Endodermal cell (in vitro differentiated cells): ENCODE data around the gene EID2. TPM values are rescaled to one million over a fixed set of nuclear protein-coding genes. Genes with fewer than 3 reads are reported as not detected.

Experiments used
- DNase-seq: peaks from one replicate; pipeline ENCODE4 v3.0.0-alpha.2; 2017
- H3K27ac ChIP-seq: 2 replicates; pipeline ENCODE4 v1.5.1; 2013; ENCODE audit warnings: mild to moderate bottlenecking, low read depth, low read length, moderate library complexity
- H3K27me3 ChIP-seq: 2 replicates; pipeline ENCODE4 v1.6.1; 2013; ENCODE audit warnings: mild to moderate bottlenecking, low read length, moderate library complexity; ENCODE audit not compliant: insufficient read depth, control insufficient read depth, poor library complexity, severe bottlenecking
- H3K36me3 ChIP-seq: 2 replicates; pipeline ENCODE4 v1.7.0; 2013; ENCODE audit warnings: mild to moderate bottlenecking, low read length, moderate library complexity; ENCODE audit not compliant: control insufficient read depth, insufficient read depth
- H3K4me1 ChIP-seq: one replicate; pipeline ENCODE4 v1.7.0; 2013; ENCODE audit warnings: low read length; ENCODE audit not compliant: control insufficient read depth, insufficient read depth
- H3K4me3 ChIP-seq: 2 replicates; pipeline ENCODE4 v1.5.1; 2013; ENCODE audit warnings: mild to moderate bottlenecking, low read length, moderate library complexity
- H3K9ac ChIP-seq: 2 replicates; pipeline ENCODE4 v1.6.1; 2013; ENCODE audit warnings: mild to moderate bottlenecking, low read length, moderate library complexity; ENCODE audit not compliant: poor library complexity, severe bottlenecking; ENCODE audit errors: extremely low read depth
- H3K9me3 ChIP-seq: 2 replicates; pipeline ENCODE4 v1.6.1; 2013; ENCODE audit warnings: mild to moderate bottlenecking, low read length, moderate library complexity; ENCODE audit not compliant: control insufficient read depth
- H3K27ac Mint-ChIP-seq: 2 replicates; pipeline ENCODE4 v1.8.0; 2020; ENCODE audit warnings: mixed read lengths
- H3K27me3 Mint-ChIP-seq: 2 replicates; pipeline ENCODE4 v1.8.0; 2021; ENCODE audit warnings: mild to moderate bottlenecking, mixed read lengths; ENCODE audit not compliant: insufficient read depth
- H3K36me3 Mint-ChIP-seq: 2 replicates; pipeline ENCODE4 v1.8.0; 2020; ENCODE audit warnings: low read depth, mixed read lengths
- H3K4me1 Mint-ChIP-seq: 2 replicates; pipeline ENCODE4 v1.8.0; 2020; ENCODE audit warnings: mixed read lengths
- H3K4me3 Mint-ChIP-seq: 2 replicates; pipeline ENCODE4 v1.8.0; 2020; ENCODE audit warnings: mild to moderate bottlenecking, moderate library complexity, mixed read lengths
- H3K9me3 Mint-ChIP-seq: 2 replicates; pipeline ENCODE4 v1.8.0; 2020; ENCODE audit warnings: mild to moderate bottlenecking, mixed read lengths
- WGBS, 2 experiments: methylation state at CpG; one replicate each; pipeline versions ENCODE4 v1.1.5 to v1.1.7; 2013; ENCODE audit warnings: missing lambda C conversion rate in 2 of 2, mixed read lengths in 1 of 2; ENCODE audit not compliant: insufficient coverage in 1 of 2, insufficient read length in 1 of 2; 5-methylcytosine and 5-hydroxymethylcytosine counted together
- total RNA-seq, 2 donors: library from RNA; stranded (reverse); fragmentation: NEBNext Ultra II Directional in 1 of 2; extraction: Animal tissue kit (Norgen Biotek cat#: 25700) in 1 of 2; gene quantifications; 2 replicates in 1 of 2; 3 replicates in 1 of 2; pipeline ENCODE4 v1.2.1, GENCODE V29; 2021
- TF ChIP-seq, protein P1 (sequence below): fragments of 200-600 bp; sonication (generic); conservative IDR thresholded peaks from 2 replicates; pipeline ENCODE4 v1.5.0; 2021; ENCODE audit warnings: antibody characterized with exemption, mild to moderate bottlenecking

Gene EID2
- total RNA-seq, 2 donors from 2014 or later = 24.0 to 29.7 TPM

DNA sequence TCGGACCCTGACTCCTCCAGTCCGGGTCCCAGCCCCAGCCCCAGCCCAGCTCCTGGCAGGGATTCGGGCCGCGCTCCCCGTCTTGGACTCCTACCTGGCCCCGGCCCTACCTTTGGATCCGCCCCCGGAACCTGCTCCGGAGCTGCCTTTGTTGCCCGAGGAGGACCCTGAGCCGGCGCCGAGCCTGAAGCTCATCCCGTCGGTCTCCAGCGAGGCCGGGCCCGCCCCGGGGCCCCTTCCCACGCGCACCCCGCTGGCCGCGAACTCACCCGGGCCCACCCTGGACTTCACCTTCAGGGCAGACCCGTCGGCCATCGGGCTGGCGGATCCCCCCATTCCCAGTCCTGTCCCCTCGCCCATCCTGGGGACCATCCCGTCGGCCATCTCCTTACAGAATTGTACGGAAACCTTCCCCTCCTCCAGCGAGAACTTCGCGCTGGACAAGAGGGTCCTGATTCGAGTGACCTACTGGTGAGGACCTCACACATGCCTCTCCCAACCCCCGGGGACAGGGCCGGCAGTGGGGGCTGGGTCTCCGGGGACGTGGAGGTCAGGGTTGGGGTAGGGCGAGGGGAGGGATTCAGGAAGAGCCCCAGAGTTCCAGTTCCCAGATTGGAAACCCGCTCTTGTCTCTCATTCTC, 24.3 kb downstream of the EID2 start:
- H3K27me3 ChIP-seq = peaks cover 36% of the 10 kb centered on the region
- no peaks in the 10 kb centered on the region for H3K4me1 ChIP-seq
- DNase-seq = peak; percentile 91
- peaks cover 30% of the 10 kb centered on the region for H3K27me3 Mint-ChIP-seq
- WGBS, 2 experiments = 3 to 7% methylated on average over 11 to 44 of the region's 44 CpGs
- H3K36me3 Mint-ChIP-seq = peaks cover 11% of the 10 kb centered on the region
- H3K9me3 ChIP-seq = no peaks in the 10 kb centered on the region
- no peak overlapping the region for H3K27ac ChIP-seq
- TF ChIP-seq, protein P1, sequence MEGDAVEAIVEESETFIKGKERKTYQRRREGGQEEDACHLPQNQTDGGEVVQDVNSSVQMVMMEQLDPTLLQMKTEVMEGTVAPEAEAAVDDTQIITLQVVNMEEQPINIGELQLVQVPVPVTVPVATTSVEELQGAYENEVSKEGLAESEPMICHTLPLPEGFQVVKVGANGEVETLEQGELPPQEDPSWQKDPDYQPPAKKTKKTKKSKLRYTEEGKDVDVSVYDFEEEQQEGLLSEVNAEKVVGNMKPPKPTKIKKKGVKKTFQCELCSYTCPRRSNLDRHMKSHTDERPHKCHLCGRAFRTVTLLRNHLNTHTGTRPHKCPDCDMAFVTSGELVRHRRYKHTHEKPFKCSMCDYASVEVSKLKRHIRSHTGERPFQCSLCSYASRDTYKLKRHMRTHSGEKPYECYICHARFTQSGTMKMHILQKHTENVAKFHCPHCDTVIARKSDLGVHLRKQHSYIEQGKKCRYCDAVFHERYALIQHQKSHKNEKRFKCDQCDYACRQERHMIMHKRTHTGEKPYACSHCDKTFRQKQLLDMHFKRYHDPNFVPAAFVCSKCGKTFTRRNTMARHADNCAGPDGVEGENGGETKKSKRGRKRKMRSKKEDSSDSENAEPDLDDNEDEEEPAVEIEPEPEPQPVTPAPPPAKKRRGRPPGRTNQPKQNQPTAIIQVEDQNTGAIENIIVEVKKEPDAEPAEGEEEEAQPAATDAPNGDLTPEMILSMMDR = no peak
- H3K27ac Mint-ChIP-seq = peak overlapping the region; percentile 70
- H3K36me3 ChIP-seq = no peaks in the 10 kb centered on the region
- H3K4me1 Mint-ChIP-seq = peaks cover 19% of the 10 kb centered on the region
- H3K9me3 Mint-ChIP-seq = no peaks in the 10 kb centered on the region
- H3K9ac ChIP-seq = peak overlapping the region; percentile 62
- H3K4me3 Mint-ChIP-seq = peak overlapping the region; percentile 84
- peak overlapping the region; percentile 91 for H3K4me3 ChIP-seq

DNA sequence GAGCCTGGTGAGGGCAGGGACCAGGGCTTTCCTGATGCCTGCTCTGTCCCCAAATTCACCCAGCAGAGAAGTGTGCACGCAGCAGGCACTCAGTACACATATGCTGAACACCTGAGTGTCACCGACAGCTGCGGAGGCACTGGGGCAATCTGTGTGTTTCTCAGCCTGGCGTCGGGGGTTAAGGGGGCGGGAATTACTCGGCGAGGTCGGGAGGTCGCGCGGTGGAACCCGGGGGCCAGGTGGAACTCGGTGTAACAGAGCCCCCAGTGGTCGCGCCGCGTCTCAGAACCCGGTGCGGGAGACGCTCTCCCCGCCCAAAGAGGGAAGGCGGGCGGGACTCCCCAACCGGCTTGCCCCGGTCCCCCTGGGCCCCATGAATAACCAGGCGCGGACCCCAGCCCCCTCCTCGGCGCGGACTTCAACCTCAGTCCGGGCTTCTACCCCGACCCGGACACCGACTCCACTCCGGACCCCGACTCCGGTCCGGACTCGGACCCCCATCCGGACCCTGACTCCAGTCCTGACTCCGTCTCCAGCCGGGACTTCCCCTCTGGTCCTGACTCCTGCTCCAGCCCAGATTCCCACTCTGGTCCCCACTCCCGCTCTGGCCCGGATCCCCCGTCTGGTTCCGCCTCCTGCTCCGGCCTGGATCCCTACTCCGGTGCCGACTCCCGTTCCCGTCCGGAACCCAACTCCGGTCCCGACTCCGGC, 25.0 kb downstream of the EID2 start, which contains the start of gene SELENOV:
TSS of gene SELENOV (plus strand) at position 300 of the 711 bp plus-strand sequence. CDS start at position 374, 74 bp downstream.
- 0 to 1% methylated on average over 27 to 56 of the region's 56 CpGs for WGBS, 2 experiments
- no peaks in the 10 kb centered on the region for H3K9me3 Mint-ChIP-seq
- Histone ChIP-seq H3K27ac (no peak within 1 kb of the TSS), H3K27me3 (peaks cover 36% of the 10 kb centered on the region), H3K4me1 (no peaks in the 10 kb centered on the region), H3K4me3 (peak within 1 kb of the TSS; percentile 91), H3K36me3 (no peaks in the 10 kb centered on the region), H3K9me3 (no peaks in the 10 kb centered on the region), H3K9ac (peak within 1 kb of the TSS; percentile 62)
- peak within 1 kb of the TSS; percentile 84 for H3K4me3 Mint-ChIP-seq
- peaks cover 34% of the 10 kb centered on the region for H3K27me3 Mint-ChIP-seq
- H3K4me1 Mint-ChIP-seq = peaks cover 19% of the 10 kb centered on the region
- H3K36me3 Mint-ChIP-seq = peaks cover 8% of the 10 kb centered on the region
- TF ChIP-seq, protein P1 = peak; percentile 59
- H3K27ac Mint-ChIP-seq = peak within 1 kb of the TSS; percentile 70
- DNase-seq = peak; percentile 92

DNA sequence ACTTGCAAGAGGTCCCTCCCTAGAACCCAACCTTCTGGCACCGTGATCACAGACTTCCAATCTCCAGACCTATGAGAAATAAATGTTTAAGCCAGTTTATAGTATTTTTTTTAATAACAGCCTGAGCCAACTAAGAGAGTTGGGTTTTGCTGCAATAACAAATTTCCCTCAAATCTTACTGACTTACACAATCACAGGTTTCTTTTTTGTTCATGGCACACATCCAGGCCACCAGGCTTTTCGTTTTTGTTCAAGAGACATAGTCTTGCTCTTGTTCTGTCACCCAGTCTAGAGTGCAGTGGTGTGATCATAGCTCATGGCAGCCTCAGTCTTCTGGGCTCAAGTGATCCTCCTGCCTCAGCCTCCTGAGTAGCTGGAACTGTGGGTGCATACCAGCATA, 27.0 kb downstream of the EID2 start:
- Mint-ChIP-seq H3K27me3 (peaks cover 53% of the 10 kb centered on the region), H3K4me1 (peaks cover 8% of the 10 kb centered on the region), H3K9me3 (no peaks in the 10 kb centered on the region), H3K4me3 (no peak overlapping the region), H3K27ac (no peak overlapping the region), H3K36me3 (peaks cover 4% of the 10 kb centered on the region)
- no peak for DNase-seq
- no peak overlapping the region for H3K27ac ChIP-seq
- no peaks in the 10 kb centered on the region for H3K4me1 ChIP-seq
- no peaks in the 10 kb centered on the region for H3K9me3 ChIP-seq
- no peak overlapping the region for H3K9ac ChIP-seq
- no peaks in the 10 kb centered on the region for H3K36me3 ChIP-seq
- WGBS, 2 experiments = 76 to 83% methylated on average over 1 of the region's 2 CpGs
- TF ChIP-seq, protein P1 = no peak
- H3K4me3 ChIP-seq = no peak overlapping the region
- peaks cover 50% of the 10 kb centered on the region for H3K27me3 ChIP-seq
